ENCODE results near the gene TUBAL3.
"Not testable (repeated sequence)": the region's sequence is repeated elsewhere in the genome, so short reads cannot be mapped to it uniquely, and the experiment has no call there.

The TUBAL3 gene

DNA sequence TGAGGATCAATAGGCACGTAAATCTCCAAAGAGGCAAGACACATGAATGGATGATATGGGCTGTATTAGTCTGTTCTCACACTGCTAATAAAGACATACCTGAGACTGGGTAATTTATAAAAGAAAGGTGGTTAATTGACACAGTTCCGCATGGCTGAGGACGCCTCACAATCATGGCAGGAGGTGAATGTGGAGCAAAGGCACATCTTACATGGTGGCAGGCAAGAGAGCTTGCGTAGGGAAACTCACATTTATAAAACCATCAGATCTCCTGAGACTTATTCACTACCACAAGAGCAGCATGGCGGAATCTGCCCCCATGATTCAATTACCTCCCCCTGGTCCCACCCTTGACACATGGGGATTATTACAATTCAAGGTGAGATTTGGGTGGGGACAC is 25.4 kb downstream of the TUBAL3 start:
- DNase-seq (ENCODE audit: low spot score), result not testable (repeated sequence)

DNA sequence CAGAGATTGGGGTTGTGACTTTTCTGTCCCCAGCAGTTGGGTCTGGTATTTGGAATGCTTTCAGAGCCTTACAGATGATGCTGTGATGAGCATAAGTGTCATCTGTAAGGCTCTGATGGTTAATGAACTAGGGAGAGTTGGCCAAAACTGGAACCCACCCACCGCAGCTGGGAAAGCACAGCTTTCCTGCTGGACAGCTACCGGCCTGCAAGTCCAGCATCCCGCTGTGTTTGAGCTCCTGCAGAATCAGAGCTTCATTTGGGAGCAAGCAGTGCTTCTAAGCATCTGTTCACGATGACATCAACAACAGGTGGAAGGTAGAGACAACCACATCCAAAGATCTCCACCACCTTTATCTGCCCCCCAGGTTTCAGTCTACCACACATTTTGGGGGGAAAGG is 28.2 kb downstream of the TUBAL3 start:
- DNase-seq (ENCODE audit: low spot score), result no peak

DNA sequence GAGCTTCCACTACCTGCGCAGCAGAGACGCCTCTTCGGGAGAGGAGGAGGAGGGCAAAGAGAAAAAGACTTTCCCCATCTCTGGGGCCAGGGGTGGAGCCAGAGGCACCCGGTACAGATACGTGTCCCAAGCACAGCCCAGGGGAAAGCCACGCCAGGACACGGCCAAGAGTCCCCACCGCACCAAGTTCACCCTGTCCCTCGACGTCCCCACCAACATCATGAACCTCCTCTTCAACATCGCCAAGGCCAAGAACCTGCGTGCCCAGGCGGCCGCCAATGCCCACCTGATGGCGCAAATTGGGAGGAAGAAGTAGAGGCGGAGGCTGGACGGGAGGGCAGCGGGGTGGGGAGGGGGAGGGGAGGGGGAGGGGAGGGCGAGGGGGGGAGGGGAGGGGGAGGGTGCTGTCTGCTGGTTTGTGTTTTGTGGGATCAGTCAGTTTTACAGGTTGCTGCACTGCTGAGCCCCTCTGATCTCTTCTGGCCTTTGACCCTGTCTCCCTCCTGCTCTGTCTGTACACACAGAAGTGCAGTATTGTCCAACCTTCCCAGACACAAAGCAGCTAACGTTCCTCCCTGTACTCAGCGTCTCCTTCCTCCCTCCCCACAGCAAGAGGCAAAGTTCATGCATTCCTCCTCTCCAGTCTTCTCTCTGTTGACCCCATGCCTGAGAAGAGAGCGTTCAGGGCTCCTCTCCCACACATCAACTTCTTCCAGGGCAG is 30.6 kb downstream of the TUBAL3 start:
- no peak for DNase-seq (ENCODE audit: low spot score)

DNA sequence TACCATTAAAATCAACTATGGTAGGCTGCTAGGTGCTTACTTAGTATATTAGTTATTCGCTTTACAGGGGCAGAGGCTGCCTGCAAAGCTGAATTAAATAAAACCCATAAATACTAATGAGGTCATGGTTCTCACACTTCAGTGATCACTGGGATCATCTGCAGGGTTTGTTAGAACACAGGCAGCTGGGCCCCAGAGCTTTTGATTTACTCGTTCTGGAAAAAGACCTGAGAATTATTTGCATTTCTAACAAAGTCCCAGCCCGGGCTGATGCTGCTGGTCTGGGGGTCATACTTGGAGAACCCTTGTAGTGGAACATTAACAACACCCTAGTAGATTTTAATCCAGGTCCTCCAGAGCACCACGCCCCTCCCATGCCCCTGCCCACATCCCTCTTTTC is 31.3 kb downstream of the TUBAL3 start:
- DNase-seq (ENCODE audit: low spot score), result no peak

DNA sequence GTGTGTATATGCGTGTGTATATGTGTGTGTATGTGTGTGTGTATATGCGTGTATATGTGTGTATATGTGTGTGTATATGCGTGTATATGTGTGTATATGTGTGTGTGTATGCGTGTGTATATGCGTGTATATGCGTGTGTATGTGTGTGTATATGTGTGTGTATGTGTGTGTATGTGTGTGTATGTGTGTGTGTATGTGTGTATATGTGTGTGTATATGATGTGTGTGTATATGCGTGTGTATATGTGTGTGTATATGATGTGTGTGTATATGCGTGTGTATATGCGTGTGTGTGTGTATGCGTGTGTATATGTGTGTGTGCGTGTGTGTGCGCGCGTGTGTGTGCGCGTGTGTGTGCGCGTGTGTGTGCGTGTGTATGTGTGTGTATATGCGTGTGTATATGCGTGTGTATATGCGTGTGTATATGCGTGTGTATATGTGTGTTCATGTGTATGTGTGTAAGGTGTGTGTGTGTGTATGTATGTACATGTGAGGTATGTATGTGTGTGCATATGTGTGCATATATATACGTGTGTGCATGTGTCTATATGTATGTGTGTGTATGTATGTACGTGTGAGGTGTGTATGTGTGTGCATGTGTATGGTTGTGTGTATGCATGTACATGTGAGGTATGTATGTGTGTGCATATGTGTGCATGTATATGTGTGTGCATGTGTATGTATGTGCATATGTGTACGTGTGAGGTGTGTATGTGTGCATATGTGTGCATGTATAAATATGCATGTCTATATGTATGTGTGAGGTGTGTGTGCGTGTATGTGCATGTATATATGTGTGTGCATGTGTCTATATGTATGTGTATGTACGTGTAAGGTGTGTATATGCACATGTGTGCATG is 33.9 kb downstream of the TUBAL3 start:
- DNase-seq (ENCODE audit: low spot score), result no peak

DNA sequence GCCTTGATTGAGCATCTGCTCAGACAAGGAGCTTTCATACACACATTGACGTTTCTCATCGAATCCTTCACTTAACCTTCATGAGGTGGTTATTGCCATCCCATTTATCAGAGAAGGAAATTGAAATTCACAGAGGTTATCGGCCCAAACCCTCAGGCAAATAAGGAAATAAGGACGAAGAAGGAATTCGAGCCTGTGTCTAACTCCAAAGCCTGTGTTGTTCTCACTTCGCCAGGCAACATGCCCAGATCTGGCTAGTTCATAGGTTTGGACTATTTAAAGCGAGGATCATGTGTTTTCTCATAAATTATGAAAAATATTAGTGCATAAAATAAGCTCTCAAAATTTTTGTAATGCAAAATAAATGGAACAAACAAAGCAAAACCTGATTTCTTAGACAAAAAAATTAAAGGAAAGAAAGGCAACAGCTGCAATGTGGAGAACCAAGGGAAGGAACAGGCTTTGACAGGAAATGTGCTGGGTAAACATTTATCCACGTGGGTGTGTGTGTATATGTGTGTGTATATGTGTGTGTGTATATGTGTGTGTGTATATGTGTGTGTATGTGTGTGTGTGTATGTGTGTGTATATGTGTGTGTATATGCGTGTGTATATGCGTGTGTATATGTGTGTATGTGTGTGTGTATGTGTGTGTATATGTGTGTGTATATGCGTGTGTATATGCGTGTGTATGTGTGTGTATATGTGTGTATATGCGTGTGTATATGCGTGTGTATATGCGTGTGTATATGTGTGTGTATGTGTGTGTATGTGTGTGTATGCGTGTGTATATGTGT is 35.1 kb downstream of the TUBAL3 start:
- no peak for DNase-seq (ENCODE audit: low spot score)

DNA sequence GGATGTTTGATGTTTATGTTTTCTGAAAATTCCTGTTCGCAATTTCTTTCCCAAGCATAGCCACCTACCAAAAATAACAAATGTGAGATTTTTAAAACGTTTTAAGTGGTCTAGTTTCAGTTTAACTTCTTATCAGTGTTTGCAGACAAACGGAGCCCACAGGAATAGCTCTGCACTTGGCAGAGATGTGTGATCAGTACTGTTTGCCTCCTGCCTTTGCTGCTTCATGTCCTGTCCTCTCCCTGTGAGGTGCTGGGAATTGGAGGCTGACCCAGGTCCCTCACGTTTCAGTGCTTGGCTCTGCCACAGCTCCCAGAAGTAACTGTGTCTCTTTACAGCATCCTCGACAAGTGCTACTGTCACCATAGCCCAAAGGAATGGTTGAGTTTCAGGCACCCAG is 38.7 kb downstream of the TUBAL3 start:
- no peak for DNase-seq (ENCODE audit: low spot score)

DNA sequence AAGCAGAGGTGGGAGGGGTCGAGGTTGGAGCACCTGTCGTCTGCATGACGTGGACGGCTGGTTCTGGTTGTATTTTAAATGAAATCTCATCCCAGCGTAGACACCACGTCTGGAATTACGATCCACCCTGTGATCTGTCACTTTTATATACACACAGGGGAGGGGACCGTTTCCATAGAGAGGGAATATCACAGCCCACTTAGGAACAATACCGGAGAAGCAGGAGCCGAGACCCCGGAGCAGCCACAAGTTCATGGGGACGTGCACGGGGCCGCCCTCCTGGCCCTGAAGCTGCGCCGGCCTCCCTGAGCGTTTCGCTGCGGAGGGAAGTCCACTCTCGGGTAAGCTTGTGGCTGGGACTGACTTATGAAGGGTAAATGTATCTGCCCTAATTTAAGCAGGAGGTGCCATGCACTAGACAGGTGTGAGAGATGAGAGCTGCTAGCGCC is 39.7 kb downstream of the TUBAL3 start, which contains the start of gene UCN3:
UCN3 (plus strand) TSS at position 77 of the 449 bp plus-strand sequence. CDS start 8,755 bp downstream, outside the sequence.
- DNase-seq (ENCODE audit: low spot score), result no peak

DNA sequence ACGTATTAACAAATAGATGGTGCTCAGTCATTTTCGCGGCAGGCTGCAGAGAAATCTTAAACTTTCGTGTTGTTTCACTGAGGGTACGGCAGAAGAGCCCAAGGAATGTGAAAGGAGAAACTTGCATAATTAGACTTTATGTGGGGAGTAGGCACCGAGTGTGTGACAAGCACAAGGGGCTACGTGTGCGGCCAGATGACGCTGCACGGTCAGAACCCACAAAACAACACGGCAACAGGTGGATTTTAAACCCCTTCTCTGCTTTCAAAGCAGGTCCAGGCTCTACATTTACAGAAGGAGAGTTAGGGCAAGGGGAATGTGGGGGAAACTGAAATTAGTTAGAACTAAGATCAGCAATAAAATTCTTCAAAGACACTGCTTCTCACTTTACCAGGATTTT is 40.3 kb downstream of the TUBAL3 start:
- no peak for DNase-seq (ENCODE audit: low spot score)

DNA sequence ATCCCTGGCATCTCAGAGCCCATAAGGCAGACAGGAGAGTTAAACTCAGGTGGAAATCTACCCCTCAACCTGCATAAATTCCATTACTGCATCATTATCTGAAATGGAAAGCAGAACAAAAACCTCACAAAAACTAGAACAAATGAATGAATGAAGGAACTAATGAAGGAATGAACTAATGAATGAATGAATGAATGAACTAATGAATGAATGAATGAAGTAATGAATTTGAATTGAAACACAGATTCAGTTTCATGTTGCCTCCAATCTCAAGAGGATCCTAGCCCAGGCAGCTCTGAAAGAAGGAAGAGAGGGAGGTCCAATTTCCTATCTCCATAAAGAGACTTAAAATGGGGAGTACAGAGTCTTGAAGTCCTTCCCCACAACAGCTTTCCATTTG is 41.8 kb downstream of the TUBAL3 start:
- no peak for DNase-seq (ENCODE audit: low spot score)

DNA sequence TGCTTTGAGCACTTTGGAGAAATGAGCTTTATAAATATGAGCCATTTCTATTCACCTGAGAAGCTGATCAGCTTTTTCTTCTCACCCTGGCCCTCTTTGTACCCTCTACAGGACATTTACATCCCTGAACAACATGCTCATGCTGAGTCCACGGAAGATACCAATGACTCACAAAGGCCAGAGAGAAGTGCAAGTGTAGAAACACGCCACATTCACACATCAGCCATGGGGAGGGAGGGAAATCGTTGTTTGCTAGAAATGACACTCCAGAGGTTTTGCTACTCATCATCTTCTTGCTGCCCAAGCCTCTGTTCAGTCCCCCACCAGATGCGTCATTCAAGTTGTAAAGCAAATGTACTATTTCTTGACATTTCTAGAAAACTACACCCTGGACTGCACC is 42.7 kb downstream of the TUBAL3 start:
- no peak for DNase-seq (ENCODE audit: low spot score)

DNA sequence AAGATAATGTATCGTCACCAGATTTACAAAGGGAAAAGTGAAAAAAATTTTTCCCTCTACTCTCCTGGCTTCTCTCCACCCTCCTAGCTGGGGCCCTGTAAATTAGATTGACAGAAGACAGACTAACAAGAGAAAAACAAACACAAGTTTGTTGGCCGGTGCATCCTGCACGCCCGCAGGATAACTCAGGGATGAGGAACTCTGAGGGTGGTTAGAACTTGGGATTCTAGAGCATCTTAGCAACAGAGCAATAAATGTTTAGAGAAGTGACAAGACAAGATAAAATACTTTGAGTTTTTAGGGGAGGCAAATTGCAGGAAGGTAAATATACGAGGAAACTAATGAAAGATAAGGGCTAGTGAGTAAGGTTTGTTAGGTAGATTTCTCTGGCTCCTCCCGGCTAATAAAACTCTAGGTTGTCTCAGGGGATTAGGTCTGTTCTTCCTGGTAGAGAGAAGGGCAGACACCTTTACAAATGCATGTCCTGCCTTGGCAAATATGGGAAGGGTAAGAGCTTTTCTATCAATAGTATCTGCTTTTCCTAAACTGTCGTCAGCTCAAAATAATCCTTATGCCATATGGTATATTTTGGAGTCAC is 44.2 kb downstream of the TUBAL3 start:
- DNase-seq (ENCODE audit: low spot score), result no peak

DNA sequence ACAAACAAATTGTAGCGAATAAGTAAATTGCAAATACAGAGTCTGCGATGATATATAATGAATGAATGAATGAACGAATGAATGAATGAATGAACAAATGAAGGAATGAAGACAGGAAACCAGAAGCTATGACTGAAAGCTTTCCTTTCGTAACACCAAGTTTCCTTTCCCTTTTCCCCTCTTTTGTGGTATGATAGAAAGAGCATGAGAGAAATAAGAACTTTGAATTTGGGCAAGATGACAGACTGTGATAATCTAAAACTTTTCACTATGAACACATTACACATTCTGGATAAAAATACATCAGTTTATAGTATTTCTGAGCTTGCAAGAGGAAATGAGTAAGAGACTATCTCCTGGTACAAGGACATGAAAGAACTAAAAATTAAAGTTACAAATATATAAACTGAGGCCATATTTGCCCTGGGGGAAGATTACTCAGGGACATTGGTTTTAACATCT is 48.3 kb downstream of the TUBAL3 start:
- DNase-seq (ENCODE audit: low spot score), result no peak

DNA sequence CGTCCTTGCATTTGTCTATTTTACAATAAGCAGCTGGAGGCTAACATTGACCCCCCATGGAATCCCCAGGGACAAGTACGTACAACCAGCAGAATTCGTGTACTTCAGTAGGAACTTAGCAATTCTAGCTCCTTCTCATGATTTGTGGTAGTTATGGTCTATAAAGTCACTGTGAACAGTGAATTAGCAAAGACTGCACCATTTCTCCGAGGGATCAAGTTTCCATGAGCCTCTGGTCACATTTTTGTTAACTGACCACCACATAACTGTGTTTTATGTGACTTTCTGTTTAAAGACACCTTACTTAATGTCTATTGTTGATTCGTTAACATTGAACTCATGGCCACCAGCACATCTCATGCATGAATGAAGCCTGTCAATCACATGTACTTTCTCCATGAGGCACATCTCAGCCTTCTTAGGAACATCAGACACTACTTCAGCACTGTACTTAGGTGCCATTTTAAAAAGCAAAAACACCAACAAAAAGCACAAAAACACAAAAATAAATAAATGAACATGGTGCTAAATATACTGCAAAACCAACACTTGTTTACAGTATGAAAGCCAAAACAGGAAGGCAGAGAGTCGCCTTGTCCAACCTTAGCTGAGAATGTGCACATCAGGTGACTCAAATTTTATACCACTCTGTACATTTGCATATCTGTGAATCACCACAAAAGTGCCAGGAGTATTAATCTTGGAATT is 48.9 kb downstream of the TUBAL3 start:
- DNase-seq (ENCODE audit: low spot score), result no peak

DNA sequence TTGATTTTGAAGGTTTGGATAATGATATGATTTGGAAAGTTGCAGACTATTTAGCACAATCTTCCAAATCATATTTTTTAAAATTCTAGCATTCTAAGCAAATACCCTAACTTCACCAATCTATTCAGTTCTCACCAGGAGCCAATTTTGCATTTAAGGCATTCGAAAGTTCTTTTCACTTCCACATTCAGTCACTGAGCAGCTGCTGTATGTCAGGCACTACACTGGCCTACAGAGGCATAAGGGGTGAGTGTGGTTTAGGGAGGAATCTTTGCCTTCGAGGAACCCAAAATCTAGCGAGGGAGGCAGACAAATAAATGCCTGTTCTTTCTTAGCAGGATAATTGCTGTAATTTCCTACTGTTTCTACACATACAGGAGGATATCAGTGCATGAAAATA is 50.6 kb downstream of the TUBAL3 start:
- DNase-seq (ENCODE audit: low spot score), result no peak

DNA sequence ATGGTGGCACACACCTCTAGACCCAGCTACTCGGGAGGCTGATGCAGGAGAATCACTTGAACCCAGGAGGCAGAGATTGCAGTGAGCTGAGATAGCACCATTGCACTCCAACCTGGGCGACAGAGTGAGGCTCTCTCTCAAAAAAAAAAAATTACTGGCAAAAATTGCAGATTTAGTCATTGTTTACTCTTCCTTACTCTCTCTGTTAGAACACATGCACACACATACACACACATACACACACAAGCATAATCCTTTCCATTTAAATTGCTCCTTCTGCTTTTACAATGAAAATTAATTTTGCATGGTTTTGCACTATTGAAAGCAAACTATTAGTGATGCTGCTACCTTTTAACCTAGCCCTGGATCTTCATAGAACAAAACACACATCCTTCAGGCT is 55.3 kb downstream of the TUBAL3 start:
- DNase-seq (ENCODE audit: low spot score), result no peak

DNA sequence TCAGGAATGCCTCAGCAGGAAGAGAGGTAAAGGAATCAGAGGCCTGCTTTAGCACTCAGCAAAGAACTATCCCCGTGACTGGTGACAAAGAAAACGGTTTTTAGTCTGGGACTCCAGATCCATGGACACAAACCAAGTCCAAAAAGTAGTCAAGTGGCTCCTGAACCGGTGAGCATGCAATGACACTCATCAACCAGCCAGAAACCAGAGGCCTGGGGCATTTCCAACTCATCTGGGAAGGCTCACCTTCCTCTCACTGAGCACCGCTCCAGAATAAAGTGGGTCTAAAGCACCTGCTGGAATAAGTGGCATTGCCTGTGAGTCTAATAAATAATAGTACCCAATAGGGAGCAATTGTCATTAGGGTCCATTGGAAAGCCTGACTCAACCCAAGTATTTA is 57.7 kb downstream of the TUBAL3 start:
- no peak for DNase-seq (ENCODE audit: low spot score)

DNA sequence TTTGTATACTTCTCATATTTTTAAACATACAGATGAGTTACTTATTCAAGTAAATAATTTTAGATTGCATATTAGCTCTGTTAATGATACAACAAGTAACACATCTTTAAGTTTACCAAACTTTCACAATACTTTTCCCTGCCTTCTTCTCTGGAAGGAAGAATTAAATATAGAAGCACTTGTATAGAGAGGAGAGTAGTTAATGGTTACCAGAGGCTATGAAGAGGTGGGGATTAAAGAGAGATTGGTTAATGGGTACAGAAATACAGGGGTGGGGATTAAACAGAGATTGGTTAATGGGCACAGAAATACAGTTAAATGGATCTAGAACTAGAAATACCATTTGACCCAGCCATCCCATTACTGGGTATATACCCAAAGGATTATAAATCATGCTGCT is 59.9 kb downstream of the TUBAL3 start:
- DNase-seq (ENCODE audit: low spot score), result no peak

DNA sequence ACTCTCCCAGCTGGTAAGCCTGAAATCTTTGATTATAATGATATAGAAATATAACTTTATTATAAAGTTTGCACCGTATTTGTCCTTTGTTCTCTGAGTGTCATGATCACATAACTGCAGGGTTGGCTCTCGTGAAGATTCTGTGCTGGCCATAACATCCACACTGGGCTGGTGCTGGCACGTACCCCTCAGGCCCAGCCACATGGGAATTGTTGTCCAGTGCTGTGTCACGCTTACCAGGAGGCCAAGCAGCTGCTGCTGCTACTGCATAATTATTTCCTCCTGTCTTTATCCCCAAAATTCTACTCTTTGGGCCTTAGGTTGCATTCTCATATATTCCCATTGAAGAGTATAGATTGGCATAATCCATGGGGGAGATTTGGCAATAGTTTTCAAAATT is 60.6 kb downstream of the TUBAL3 start:
- no peak for DNase-seq (ENCODE audit: low spot score)

DNA sequence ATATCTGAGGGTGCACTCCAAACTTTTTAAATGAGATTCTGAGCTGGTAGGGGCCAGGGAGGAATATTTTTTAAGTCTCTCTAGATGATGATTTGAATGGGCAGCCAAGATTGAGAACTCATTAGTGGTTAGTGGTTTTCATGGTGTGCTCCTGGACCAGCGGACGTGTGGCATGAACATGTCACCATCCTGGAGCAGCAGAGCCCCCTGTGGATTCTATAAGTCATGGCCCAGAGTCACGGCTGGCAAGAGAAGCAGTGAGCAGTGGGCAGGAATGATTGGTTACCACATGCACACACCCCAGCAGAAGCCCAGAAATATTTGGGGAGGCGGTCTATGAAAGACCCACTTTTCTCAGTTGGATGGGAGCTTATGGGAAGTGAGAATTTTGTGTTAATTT is 61.1 kb downstream of the TUBAL3 start:
- DNase-seq (ENCODE audit: low spot score), result no peak
